Measurements from ENCODE around the gene SLC26A6. TPM values are rescaled to one million over a fixed set of nuclear protein-coding genes. Genes with fewer than 3 reads are reported as not detected.

The SLC26A6 gene
- total RNA-seq, 1 experiment from 2014 or later, result 55.1 TPM

GRCh38 chr3:48601622-48601994 lies 33.7 kb downstream of the SLC26A6 start:
- DNase-seq (ENCODE audit: low read depth, low spot score), result no peak

More at GRCh38 chr3:48601622-48601994, 33.7 kb downstream of the SLC26A6 start:
- no peaks in the 10 kb centered on the region for H3K9me2 ChIP-seq (ENCODE audit: insufficient read depth)
- intact Hi-C loops (cut with micrococcal nuclease), result no loop called here
- H3K9ac ChIP-seq (ENCODE audit: low read length), result no peak overlapping the region
- no peak overlapping the region for H3K4me3 ChIP-seq (replicated peaks in 1 of 2; ENCODE audit: low read depth in 1 of 2, low read length in 2 of 2)
- BruUV-seq (replicated peaks), result no TSS peak
- H3K9me3 ChIP-seq (ENCODE audit: control insufficient read depth in 1 of 2, insufficient read depth in 1 of 2, low read depth in 1 of 2, low read length in 2 of 2), result no peaks in the 10 kb centered on the region
- POLR2A ChIA-PET, result interaction anchor here (1.1 kb wide), 1 partner anchor 12 kb away, joined by 3 read pairs; no protein-coding TSS in a partner anchor
- H3K27me3 ChIP-seq (ENCODE audit: insufficient read depth, low read length), result no peaks in the 10 kb centered on the region
- no peak overlapping the region for H2AFZ ChIP-seq (ENCODE audit: low read depth, low read length, poor library complexity, severe bottlenecking)
- peaks cover 41 to 76% of the 10 kb centered on the region in 2 experiments for H3K36me3 ChIP-seq (ENCODE audit: control insufficient read depth in 1 of 2, insufficient read depth in 2 of 2, low read length in 2 of 2)
- no peaks in the 10 kb centered on the region for H4K20me1 ChIP-seq (ENCODE audit: insufficient read depth)
- ATAC-seq, result no peak
- CTCF ChIA-PET, result no interaction called here
- H3K4me2 ChIP-seq (ENCODE audit: low read length), result no peak overlapping the region
- TF ChIP-seq YY1 (IDR thresholded peaks at IDR 0.05; ENCODE audit: extremely low read depth, insufficient replicate concordance, low read depth, low read length) (no peak), ATF3 (IDR thresholded peaks at IDR 0.05) (no peak), CBX3 (IDR thresholded peaks at IDR 0.05; ENCODE audit: low read depth) (no peak), CEBPB (IDR thresholded peaks at IDR 0.05; ENCODE audit: low read depth) (no peak), SRF (IDR thresholded peaks at IDR 0.05; ENCODE audit: low read depth) (no peak), EGR1 (IDR thresholded peaks at IDR 0.05; ENCODE audit: low read depth) (no peak), POLR2A (IDR thresholded peaks at IDR 0.05; ENCODE audit: borderline replicate concordance, extremely low read depth, insufficient read depth, insufficient read length) (no peak), ELF1 (IDR thresholded peaks at IDR 0.05; ENCODE audit: borderline replicate concordance, low read depth) (no peak), ZNF274 (IDR thresholded peaks at IDR 0.05; ENCODE audit: low read depth, low read length) (no peak), SIN3A (IDR thresholded peaks at IDR 0.05; ENCODE audit: low read depth) (no peak), ZFX (IDR thresholded peaks at IDR 0.05) (no peak), POLR2AphosphoS5 (IDR thresholded peaks at IDR 0.05; ENCODE audit: low read depth, low read length) (no peak), RAD21 (IDR thresholded peaks at IDR 0.05; ENCODE audit: low read depth) (no peak), EZH2 (IDR thresholded peaks at IDR 0.05) (no peak)
- TF ChIP-seq, protein P1, sequence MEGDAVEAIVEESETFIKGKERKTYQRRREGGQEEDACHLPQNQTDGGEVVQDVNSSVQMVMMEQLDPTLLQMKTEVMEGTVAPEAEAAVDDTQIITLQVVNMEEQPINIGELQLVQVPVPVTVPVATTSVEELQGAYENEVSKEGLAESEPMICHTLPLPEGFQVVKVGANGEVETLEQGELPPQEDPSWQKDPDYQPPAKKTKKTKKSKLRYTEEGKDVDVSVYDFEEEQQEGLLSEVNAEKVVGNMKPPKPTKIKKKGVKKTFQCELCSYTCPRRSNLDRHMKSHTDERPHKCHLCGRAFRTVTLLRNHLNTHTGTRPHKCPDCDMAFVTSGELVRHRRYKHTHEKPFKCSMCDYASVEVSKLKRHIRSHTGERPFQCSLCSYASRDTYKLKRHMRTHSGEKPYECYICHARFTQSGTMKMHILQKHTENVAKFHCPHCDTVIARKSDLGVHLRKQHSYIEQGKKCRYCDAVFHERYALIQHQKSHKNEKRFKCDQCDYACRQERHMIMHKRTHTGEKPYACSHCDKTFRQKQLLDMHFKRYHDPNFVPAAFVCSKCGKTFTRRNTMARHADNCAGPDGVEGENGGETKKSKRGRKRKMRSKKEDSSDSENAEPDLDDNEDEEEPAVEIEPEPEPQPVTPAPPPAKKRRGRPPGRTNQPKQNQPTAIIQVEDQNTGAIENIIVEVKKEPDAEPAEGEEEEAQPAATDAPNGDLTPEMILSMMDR (IDR thresholded peaks at IDR 0.05 in 2 of 3, conservative IDR thresholded peaks at IDR 0.05 in 1 of 3; ENCODE audit: borderline replicate concordance in 1 of 3, insufficient read depth in 1 of 3, low read depth in 2 of 3, low read length in 2 of 3), result no peak
- peaks cover 14% of the 10 kb centered on the region for H3K79me2 ChIP-seq (ENCODE audit: insufficient read depth, low read length)
- RAD21 ChIA-PET (ENCODE audit: low non-redundant PET in 1 of 2, low total read pairs in 2 of 2, uncharacterized antibody in 2 of 2, unreplicated experiment in 2 of 2), result no interaction called here
- peaks cover 0 to 1% of the 10 kb centered on the region in 2 experiments; a peak in 1 of 4 replicates for H3K4me1 ChIP-seq (ENCODE audit: control insufficient read depth in 1 of 2, insufficient read depth in 2 of 2, low read length in 2 of 2)
- H3K27ac ChIP-seq (ENCODE audit: low read depth, low read length), result no peak overlapping the region
